GM18526 (cell line): Measurements from ENCODE around the gene NOD2.

Experiments used
- POLR2A ChIP-seq: IDR thresholded peaks from 3 replicates; pipeline ENCODE4 v1.6.1; 2011; ENCODE audit not compliant: insufficient read length; ENCODE audit errors: extremely low read depth

The NOD2 gene

DNA sequence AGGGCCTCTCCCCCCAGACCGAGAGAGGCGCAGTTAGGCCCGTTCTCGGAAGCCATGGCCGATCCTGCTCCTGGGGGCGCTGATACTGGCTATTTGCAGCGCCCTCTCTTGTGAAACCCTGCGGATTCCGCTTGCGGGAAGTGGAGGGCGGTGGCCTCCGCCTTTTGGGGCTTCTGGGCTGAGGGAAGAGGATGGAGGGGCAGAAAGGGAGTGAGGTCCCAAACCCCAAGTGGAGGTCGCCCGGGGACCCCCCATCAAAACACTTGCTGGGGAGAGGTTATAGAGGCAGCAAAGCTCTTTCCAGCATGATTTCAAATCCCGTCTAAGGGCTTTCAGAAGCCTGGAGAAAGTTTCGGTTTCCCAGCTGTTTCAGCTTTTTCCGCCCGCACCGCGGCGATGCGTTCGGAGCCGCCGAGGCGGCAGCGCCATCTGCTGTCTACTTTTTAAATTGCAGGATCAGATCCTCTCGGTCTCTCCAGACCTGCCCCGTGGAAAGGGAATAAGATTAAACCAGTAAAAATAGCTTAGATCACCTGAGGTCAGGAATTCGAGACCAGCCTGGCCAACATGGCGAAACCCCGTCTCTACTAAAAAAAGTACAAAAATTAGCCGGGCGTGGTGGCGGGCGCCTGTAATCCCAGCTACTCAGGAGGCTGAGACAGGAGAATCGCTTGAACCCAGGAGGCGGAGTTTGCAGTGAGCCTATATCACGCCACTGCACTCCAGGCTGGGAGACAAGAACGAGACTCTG is 28.1 kb upstream of the NOD2 start:
- no peak for TF ChIP-seq POLR2A

DNA sequence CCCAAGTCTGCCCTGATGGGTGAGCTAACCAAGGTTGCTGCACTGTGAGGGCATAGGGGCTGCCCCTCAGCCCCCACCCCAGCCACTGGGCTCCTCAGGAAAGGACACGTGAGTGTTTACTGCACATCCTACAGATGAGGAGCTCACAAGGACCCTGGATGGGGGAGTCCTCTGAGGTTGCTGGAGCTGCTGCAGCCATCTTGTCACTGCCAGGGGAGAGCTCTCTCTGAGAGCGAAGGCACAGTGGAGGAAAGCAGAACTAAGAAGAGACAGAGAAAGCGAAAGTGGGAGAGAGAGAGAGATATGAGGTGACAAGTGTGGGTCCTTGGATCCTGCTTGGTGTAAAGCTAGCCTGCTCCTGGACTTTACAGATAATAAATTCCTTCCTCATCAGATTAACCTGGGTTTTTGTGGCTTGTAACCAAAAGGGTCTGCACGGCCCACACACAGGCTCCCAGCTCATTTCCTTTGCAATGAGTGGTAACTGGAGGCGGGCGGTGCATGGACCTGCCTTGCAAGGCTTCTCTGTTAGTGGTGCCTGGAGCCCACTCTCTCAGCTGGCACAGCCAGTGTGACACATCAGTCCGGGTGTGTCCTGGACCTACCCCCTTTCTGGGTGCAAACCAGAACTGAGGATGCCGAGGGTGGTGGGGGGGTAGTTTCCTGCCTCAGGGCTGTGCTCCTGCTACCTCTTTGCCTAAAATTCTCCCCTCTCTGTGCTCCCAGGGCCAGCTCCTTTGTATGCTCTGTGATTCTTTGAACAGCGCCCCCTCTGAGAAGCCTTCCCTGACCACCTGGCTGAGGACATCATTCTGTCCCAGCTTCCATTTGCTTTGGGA is 26.5 kb upstream of the NOD2 start:
- peak; percentile 38 for TF ChIP-seq POLR2A

DNA sequence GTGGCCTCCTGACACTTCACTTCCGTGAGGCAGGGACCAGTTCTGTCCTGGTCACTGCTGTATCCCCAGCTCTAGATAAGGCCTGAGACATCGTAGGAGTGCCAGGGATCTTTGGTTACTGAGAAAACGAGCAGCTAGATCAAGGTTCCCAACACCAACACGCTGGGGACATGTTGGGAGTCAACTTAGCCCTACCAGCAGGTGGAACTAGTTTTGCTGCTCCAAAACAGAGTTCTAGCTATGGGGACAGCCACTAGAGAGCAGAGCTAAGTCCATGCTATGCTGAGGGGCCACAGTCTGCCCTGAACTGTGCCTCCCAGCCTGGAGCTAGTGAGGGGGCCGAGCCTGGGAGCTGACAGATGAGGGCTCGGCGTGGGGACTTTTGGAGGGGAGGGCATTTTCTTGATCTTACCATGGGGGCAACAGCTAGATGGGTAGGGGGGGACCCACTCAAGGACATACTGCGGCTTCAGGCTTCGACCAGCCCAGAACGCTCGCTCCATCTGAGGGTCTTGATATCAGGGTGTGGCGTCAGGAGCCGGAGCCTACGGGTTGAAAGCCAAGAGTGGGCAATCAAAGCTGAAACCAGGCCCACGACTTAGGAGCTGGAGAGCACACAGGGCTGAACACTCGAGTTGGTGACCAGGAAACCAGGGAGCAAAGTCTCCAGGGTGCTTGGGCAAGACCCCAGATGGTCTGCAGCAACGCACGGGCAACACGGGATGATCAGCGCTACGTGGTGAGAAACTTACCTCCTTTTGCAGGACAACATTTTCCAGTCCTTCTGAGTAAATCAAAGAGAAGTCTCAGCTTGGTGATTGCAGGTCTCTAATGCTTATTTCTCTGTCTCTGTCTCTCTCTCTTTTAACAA is 25.7 kb upstream of the NOD2 start:
- TF ChIP-seq POLR2A: no peak

DNA sequence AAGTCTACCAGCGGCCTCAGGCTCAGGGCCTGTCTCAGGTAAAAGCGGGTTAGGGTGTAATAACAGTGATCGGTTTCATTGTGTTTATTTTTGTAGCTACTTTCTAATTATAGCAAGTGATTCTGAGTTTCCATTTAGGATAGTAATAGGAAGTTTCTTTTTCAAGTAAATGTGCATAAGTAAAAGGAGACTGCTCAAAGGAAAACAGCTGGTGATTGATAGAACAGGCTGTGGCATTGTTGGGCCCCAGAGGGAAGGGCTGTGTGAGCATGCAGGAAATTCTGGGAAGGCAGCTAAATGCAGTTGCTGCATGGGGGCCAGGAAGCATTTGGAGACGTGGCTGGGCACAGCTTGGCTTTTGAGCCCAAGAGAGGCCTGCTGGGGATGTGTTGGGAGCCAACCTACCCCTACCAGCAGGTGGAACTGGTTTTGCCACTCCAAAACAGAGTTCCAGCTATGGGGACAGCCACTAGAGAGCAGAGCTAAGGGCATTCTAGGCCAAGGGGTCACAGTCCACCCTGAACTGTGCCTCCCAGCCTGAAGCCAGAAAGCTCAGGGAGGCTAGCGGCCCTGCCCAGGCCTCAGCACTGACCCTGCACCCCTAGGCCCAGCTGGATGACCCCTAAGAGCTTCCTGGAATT is 24.9 kb upstream of the NOD2 start:
- no peak for TF ChIP-seq POLR2A

DNA sequence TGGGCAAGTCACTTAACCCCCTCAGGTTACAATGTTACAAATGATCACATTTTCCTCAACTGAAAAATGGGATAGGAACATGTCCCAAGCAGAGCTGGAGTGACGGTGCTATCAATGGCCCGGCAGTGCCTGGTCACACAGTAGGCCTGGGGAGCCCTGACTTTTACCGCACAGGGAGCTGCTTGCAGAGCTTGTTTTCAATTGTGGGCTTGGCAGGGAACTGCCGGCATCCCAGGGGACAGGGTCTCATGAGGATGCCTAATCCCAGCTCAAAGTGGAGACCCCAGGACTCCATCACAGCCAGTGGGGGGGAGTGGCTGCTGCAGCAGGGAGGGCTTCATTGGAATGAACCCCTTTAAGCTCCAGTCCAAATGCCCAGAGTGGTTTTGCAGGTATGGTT is 23.7 kb upstream of the NOD2 start:
- no peak for TF ChIP-seq POLR2A

DNA sequence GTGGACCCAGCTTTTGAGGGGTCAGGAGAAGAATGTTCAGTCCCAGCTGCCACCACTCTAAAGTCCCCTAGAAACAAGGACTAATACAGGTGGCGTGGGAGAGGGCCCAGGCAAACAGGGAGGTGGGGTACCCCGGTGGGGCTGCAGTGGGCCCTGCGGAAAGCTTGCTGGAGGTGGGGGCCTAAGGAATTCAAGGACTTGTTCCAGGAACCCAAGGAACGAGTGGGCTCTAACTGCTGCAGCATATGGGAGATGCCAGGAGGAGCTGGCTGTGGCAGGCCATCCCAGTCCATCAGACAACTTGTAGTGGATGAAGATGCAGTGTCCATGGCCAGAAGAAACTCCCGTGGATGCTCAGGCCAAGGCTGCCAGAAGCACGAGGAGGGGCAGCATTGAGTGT is 22.9 kb upstream of the NOD2 start:
- TF ChIP-seq POLR2A: no peak

DNA sequence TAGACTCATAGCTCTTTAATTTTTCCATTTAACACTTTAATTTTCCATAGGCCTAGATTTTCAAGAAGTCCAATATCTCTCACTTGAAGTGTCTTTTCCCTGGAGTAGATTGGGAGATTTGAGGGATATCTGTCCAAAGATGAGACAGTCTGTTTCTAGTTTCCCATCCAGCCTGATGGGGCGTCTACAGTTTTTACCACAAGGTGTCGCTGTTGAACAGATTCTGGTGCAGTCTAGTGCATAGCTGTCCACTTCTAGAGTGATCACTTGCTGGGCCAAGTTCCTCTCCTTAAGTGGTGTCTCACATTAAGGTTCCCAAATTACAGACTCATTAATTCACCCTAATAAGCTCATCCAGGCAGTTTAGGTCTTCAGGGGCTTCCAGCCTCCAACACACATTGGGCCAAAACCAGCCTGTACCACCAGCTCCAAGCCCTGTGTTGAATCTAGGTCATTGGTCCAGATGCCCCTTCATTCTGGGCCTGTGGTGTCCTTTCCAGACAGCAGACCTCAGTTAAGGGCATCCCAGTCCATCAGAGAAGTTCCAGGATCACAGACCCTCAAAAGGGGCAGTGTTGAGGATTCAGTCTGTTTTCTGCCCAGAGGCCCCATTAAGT is 21.7 kb upstream of the NOD2 start:
- no peak for TF ChIP-seq POLR2A

DNA sequence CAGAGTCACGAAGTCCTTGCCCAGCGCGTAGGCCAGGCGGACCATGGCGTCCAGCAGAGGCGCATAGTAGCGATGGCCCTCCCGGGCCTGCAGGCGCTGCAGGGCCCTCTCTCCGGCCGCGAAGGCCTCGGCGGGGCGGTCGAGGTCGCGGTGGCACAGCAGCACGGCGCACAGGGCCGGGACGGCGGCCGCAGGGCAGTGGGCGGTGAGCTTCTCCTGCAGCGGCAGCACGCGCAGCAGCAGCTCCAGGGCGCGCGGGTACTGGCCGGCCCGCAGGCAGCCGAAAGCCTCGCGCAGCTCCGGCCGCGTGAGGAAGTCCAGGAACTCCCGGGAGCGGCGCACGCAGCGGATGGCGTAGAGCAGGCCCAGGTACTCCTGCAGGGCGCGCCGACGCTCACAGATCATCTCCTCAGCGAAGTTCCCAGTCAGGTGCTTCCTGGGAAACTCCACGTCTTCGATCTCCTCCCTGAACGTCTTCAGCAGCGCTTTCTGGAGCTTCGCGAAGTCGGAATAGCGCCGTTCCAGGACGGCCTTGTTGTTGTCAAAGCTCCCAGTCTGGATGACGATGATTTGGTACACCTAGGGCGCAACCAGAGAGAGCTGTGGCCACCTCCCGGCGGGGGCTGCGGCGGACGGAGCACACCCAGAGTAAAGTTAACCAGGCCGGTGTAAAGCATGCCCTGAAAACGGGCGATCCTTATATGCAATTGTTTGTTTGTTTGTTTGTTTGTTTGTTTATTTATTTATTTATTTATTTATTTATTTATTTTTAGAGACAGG is 19.7 kb upstream of the NOD2 start:
- TF ChIP-seq POLR2A: no peak

DNA sequence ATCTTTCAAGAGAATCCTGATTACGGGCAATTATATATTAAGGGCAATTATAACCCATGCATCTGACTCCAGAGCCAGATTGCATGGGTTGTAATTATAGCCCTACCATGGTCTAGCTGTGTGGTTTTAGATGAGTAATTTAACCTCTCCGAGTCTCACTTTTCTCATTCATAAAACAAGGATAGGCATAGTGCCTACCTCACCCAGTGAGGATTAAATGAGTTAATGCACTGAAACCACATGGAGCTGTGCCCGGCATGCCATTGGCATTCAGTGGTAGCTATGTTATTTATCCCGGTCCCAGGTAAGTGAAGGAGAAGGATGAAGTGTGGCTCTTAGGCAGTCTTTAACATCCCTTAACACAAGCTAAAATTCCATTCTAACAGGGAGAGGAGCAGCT is 18.6 kb upstream of the NOD2 start:
- no peak for TF ChIP-seq POLR2A

DNA sequence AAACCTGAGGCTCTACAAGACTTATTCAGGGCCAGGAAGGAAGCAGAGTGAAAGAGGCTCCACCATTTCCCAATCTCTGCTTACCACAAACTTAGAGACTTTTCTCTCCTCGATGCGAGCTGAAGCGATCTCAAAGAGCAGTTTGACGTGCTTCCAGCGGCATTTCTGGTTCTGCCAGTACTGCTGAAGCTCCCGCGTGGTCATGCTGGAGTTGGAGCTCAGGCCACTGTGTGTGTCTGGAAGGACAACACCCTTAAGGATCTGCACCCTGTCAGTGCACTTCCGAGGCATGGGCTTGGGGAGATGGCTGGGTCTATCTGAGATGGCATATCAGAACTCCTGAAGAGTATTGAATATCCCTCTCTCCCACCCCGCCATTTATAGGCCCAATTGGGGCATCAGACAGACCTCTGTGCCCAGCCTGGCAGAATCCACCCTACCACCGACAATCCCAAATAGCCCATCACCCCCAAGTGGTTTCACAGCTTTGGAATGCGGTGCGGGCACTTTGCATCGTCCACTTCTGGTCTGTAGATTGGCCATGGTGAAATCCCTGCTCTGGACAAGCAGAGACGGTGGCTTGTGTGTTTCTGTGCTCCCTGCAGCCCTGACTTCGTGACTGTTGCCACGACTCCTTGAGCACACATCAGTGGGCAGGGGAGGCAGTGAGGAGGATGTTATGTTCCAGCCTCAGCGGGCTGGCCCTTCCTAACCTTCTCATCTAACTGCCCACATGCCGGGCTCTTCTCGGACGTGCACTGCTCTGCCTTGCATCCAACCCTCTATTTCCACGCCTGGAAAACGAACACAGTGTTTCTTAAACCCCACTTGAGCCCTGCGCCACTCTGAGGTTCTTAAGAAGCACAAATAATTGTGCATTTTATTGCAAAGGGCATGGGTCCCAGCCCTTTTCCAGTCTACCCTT is 17.5 kb upstream of the NOD2 start:
- TF ChIP-seq POLR2A: no peak

DNA sequence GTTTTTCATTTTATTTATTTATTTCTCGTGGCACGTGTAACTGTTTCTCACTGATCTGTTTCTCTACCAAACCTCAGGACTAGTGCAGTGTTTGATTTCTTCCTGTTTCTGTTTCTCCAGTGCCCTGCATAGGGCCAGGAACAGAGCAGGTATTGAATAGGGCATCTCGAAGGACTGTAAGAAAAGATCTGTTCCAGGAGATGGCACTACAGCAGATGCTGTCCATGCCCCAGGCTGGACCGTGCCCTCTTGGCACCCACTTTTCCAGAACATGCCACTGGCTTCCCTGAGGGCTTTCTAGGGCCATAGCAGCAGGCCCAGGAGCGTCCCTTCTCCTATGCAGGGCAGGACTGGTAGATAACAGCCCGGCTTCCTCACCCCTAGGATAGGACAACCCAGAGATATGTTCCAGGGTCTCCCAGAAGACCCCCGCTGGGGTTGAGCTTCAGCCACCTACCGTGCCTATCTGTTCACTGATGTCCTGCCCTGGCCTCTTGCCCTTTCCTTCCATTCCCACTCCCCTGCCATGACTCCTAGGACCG is 16.7 kb upstream of the NOD2 start:
- no peak for TF ChIP-seq POLR2A

DNA sequence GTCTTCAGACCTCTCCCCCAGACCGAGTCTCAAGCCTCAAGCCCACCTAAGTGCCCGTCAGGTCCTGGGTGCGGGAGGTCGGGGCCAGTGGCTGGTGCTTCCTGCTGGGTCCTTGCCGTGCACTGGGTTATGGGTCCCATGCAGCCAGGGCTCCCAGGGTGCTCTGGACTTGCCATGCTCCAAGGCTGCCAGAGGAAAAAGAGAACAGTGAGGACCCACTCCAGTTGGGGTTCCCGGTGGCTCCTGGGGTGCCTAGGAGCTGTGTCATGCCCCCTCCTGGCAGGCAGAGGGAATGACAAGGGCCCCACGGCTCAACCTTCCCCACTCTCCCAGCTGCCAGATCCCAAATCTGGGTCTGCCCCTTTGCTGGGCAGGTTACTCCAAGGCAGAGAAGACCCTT is 16.1 kb upstream of the NOD2 start:
- TF ChIP-seq POLR2A: no peak

DNA sequence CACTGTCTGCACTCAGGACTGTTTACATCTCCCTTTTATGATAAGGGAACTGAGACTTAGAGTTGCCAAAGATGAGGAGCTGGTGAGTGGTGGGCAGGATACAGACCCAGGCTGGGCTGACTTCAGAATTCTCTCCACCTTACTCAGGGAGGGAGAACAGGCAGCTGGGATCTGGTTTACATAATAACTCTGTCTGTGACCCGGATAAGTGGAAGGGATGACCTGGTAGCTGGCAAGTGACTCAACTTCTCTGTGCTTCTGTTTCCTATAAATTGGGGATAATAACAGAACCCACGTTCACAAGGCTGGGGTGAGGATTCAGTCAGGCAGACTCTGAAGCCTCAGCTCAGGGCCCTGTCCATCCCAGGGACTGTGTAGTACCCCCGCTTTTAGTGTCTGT is 14.9 kb upstream of the NOD2 start:
- no peak for TF ChIP-seq POLR2A
